ENCODE results near the gene CCDC33.

- no peak for TF ChIP-seq EZH2phosphoT487 (IDR thresholded peaks at IDR 0.05; ENCODE audit: borderline replicate concordance, low read length)
- TF ChIP-seq, protein P1, sequence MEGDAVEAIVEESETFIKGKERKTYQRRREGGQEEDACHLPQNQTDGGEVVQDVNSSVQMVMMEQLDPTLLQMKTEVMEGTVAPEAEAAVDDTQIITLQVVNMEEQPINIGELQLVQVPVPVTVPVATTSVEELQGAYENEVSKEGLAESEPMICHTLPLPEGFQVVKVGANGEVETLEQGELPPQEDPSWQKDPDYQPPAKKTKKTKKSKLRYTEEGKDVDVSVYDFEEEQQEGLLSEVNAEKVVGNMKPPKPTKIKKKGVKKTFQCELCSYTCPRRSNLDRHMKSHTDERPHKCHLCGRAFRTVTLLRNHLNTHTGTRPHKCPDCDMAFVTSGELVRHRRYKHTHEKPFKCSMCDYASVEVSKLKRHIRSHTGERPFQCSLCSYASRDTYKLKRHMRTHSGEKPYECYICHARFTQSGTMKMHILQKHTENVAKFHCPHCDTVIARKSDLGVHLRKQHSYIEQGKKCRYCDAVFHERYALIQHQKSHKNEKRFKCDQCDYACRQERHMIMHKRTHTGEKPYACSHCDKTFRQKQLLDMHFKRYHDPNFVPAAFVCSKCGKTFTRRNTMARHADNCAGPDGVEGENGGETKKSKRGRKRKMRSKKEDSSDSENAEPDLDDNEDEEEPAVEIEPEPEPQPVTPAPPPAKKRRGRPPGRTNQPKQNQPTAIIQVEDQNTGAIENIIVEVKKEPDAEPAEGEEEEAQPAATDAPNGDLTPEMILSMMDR (conservative IDR thresholded peaks at IDR 0.05; ENCODE audit: low read depth, low read length): no peak
Measured at GRCh38 chr15:74263466-74263865, 27.3 kb downstream of the CCDC33 start.

All from PC-3 (cell line).